ENCODE measurements around the gene SOX1.

- no peak for TF ChIP-seq CTCF (IDR thresholded peaks at IDR 0.05; ENCODE audit: poor library complexity)
- no peak for TF ChIP-seq EZH2 (IDR thresholded peaks at IDR 0.05; ENCODE audit: borderline replicate concordance)
These were observed 31.8 kb downstream of the SOX1 start for GRCh38 chr13:112098699-112099098.

Measured in hepatocyte (in vitro differentiated cells).